Uterus (tissue), 4 donors: ENCODE results near the gene IGSF11. TPM values are rescaled to one million over a fixed set of nuclear protein-coding genes. Genes with fewer than 3 reads are reported as not detected.

ENCODE experiments used
- DNase-seq, 2 donors: peaks; one replicate each; pipeline ENCODE4 v3.0.0-alpha.2; 2019 to 2020
- H3K27ac ChIP-seq, 2 donors: fragments of 200-600 bp; sonication (generic); 1 replicate in 1 of 2; 2 replicates in 1 of 2; pipeline ENCODE4 v1.5.1; 2016 to 2018
- H3K27me3 ChIP-seq, 2 donors: fragments of 200-600 bp; sonication (generic); one replicate each; pipeline ENCODE4 v1.5.1; 2018 to 2019; ENCODE audit warnings: control low read depth in 1 of 2
- H3K36me3 ChIP-seq, 2 donors: fragments of 200-600 bp; sonication (generic); one replicate each; pipeline ENCODE4 v1.5.1; 2019; ENCODE audit warnings: control low read depth in 1 of 2
- H3K4me1 ChIP-seq, 2 donors: fragments of 200-600 bp; sonication (generic); one replicate each; pipeline ENCODE4 v1.5.1; 2018 to 2019; ENCODE audit warnings: control low read depth in 1 of 2
- H3K4me3 ChIP-seq, 2 donors: fragments of 200-600 bp; sonication (generic); 1 replicate in 1 of 2; 2 replicates in 1 of 2; pipeline ENCODE4 v1.5.1; 2018 to 2019; ENCODE audit warnings: mild to moderate bottlenecking in 1 of 2
- H3K9me3 ChIP-seq, 2 donors: fragments of 200-600 bp; sonication (generic); one replicate each; pipeline ENCODE4 v1.5.1; 2019; ENCODE audit warnings: control low read depth in 1 of 2
- POLR2A ChIP-seq, 2 donors: fragments of 450-650 bp; IDR thresholded peaks; one replicate each; pipeline ENCODE4 v1.6.1; 2016; ENCODE audit warnings: antibody characterized with exemption in 2 of 2, mild to moderate bottlenecking in 1 of 2, moderate library complexity in 1 of 2
- intact Hi-C: fragments of 100-400 bp; cut with DNase I; formaldehyde crosslinking; loops from one replicate; pipeline ENCODE4 v1.15.1; 2023; ENCODE audit warnings: low total_unique reads
- total RNA-seq, 4 donors: library from RNA; depleted of rRNA in 3 of 4; stranded (reverse); fragments of >200 nt in 3 of 4; gene quantifications; one replicate each; pipeline versions ENCODE4 v1.1.0 to v1.2.4, GENCODE V29; 2014 to 2023
- TF ChIP-seq, protein P1 (sequence below), 4 experiments: fragments of 200-600 bp in 2 of 4; fragments of 450-650 bp in 2 of 4; sonication (generic) in 2 of 4; IDR thresholded peaks; one replicate each; pipeline ENCODE4 v1.5.1; 2016 to 2019; ENCODE audit warnings: antibody characterized with exemption in 4 of 4, mild to moderate bottlenecking in 2 of 4, moderate library complexity in 1 of 4
- donor health status: DM: yes; HTN: yes; CAD: no.

IGSF11 gene
- total RNA-seq, 4 donors from 2014 or later: 1.2 to 4.4 TPM; not detected in 2

DNA sequence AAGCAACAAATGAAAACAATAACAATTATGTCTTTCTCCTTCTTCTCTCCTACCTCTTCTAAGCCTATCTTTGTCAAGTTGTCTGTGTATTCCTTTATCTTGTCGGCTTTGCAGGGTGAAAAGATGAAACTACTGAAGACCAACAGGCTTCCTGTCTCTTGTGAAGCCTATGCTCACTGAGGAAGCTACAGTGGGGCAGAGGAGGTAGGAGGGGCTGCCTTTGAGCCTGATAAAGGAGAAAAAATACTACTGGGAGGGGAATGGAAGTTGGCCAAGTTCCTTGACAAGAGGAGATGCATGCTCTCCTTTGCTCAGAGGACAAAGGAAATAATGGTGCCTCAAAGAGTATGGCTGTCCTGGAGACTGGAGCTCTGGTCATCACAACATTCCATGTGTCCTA is 92.0 kb downstream of the IGSF11 start:
- H3K27ac ChIP-seq: no peak overlapping the region
- DNase-seq: no peak
- H3K4me1 ChIP-seq: no peaks in the 10 kb centered on the region
- TF ChIP-seq POLR2A (IDR thresholded peaks at IDR 0.05): no peak
- TF ChIP-seq, protein P1, sequence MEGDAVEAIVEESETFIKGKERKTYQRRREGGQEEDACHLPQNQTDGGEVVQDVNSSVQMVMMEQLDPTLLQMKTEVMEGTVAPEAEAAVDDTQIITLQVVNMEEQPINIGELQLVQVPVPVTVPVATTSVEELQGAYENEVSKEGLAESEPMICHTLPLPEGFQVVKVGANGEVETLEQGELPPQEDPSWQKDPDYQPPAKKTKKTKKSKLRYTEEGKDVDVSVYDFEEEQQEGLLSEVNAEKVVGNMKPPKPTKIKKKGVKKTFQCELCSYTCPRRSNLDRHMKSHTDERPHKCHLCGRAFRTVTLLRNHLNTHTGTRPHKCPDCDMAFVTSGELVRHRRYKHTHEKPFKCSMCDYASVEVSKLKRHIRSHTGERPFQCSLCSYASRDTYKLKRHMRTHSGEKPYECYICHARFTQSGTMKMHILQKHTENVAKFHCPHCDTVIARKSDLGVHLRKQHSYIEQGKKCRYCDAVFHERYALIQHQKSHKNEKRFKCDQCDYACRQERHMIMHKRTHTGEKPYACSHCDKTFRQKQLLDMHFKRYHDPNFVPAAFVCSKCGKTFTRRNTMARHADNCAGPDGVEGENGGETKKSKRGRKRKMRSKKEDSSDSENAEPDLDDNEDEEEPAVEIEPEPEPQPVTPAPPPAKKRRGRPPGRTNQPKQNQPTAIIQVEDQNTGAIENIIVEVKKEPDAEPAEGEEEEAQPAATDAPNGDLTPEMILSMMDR (IDR thresholded peaks at IDR 0.05): no peak
- H3K27me3 ChIP-seq: no peaks in the 10 kb centered on the region
- intact Hi-C loops: no loop called here
- H3K9me3 ChIP-seq: no peaks in the 10 kb centered on the region
- no peaks in the 10 kb centered on the region for H3K36me3 ChIP-seq
- H3K4me3 ChIP-seq: no peak overlapping the region

DNA sequence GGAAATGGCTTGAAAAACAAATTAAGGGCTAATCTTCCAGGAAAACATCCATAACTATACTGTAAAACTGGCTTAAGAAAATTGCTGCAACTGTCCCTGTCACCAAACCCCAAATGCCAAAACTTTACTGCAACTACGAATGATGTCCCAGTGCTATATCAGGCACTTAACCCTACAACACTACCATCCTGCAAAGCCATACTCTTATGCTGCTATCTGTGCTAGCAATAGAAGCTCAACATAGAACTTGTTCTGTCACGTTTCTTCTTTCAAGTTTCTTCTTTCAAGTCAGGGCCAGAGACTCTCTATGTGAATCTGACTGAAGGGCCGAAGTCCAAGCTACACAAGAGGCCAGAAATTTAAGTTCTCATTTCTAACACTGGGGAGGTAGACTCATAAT is 92.5 kb downstream of the IGSF11 start:
- no peak for DNase-seq
- TF ChIP-seq, protein P1 (IDR thresholded peaks at IDR 0.05): no peak
- TF ChIP-seq POLR2A (IDR thresholded peaks at IDR 0.05): no peak

DNA sequence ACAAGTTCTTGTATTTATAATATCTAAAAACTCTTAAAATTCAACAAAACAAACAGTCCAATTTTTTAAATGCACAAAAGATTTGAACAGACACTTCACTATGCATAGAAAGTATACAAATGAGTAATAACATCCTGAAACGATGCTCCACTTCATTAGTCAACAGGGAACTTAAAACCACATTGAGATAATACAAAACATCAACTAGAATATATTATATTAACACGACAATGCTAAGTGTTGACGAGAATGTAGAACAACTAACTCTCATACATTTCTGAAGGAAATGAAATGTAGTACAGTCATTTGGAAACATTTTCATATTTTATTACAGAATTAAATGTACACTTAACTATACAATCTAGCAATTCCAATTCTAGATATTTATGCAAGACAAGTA is 93.4 kb downstream of the IGSF11 start:
- intact Hi-C loops: no loop called here
- no peak for DNase-seq
- TF ChIP-seq POLR2A (IDR thresholded peaks at IDR 0.05): no peak
- TF ChIP-seq, protein P1 (IDR thresholded peaks at IDR 0.05): no peak
- H3K36me3 ChIP-seq: no peaks in the 10 kb centered on the region
- no peak overlapping the region for H3K27ac ChIP-seq
- no peaks in the 10 kb centered on the region for H3K27me3 ChIP-seq
- no peaks in the 10 kb centered on the region for H3K9me3 ChIP-seq
- no peak overlapping the region for H3K4me3 ChIP-seq
- no peaks in the 10 kb centered on the region for H3K4me1 ChIP-seq

More for the DNA sequence above, 92.5 kb downstream of the IGSF11 start:
- no peaks in the 10 kb centered on the region for H3K9me3 ChIP-seq
- no peak overlapping the region for H3K27ac ChIP-seq
- no peak overlapping the region for H3K4me3 ChIP-seq
- no peaks in the 10 kb centered on the region for H3K4me1 ChIP-seq
- H3K36me3 ChIP-seq: no peaks in the 10 kb centered on the region
- intact Hi-C loops: no loop called here
- H3K27me3 ChIP-seq: no peaks in the 10 kb centered on the region

DNA sequence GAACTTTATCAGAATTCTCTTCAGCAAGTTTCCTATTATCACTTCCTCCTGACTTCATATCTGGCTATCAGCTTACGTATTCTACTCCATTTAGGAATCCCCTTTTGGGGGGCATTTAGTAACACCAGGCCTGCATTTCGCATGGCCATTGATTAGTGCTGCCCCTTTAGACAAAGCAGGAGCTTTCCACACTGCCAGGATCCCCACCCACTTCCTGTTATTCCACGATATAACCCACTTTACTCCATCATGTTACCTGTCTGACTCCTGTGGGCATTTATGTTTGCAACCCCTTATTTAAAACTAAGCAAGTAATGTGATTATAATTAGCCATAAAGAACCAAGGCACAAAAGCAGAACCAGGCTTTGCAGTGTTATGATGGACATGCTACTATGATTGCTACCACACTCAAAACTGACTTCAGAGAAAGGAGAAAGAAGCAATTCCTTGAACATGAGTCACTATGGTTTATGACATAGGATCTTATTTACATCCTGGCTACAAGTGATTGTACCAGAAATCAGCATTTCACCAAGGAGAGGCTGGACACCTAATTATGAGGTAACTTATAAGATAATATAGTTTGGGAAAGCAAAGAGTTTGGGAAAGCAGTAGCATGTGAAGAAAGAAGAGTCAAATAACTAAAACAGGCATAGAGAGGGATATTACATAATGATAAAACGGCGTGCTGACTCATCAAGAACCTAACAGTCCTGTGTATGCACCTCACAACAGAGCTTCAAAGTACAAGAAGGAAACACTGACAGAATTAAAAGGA is 96.3 kb downstream of the IGSF11 start:
- H3K27ac ChIP-seq: no peak overlapping the region
- H3K4me1 ChIP-seq: no peaks in the 10 kb centered on the region
- no peaks in the 10 kb centered on the region for H3K9me3 ChIP-seq
- H3K27me3 ChIP-seq: no peaks in the 10 kb centered on the region
- intact Hi-C loops: no loop called here
- no peak for DNase-seq
- TF ChIP-seq, protein P1 (IDR thresholded peaks at IDR 0.05): no peak
- TF ChIP-seq POLR2A (IDR thresholded peaks at IDR 0.05): no peak
- no peak overlapping the region for H3K4me3 ChIP-seq
- no peaks in the 10 kb centered on the region for H3K36me3 ChIP-seq

DNA sequence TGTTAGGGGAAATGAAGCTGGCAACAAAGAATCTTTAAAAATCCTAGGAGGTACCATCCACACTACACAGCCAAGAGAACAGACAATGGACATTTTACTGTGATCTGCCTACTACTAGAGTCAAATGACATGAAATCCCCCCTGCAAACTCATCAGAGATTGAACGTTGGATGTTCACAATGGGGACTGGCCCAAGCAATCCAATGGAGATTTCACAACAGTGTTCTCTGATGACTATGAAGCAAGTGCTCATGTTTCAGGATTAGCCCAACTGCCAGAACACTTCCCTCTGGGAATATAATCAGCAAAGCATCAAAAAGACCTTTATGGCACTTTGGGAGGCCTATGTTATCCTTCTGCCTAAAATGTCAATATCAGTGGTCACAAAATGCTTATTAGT is 97.8 kb downstream of the IGSF11 start:
- no peak overlapping the region for H3K27ac ChIP-seq
- no peaks in the 10 kb centered on the region for H3K9me3 ChIP-seq
- intact Hi-C loops: no loop called here
- no peaks in the 10 kb centered on the region for H3K4me1 ChIP-seq
- H3K36me3 ChIP-seq: no peaks in the 10 kb centered on the region
- no peaks in the 10 kb centered on the region for H3K27me3 ChIP-seq
- H3K4me3 ChIP-seq: no peak overlapping the region
- no peak for DNase-seq
- TF ChIP-seq, protein P1 (IDR thresholded peaks at IDR 0.05): no peak
- TF ChIP-seq POLR2A (IDR thresholded peaks at IDR 0.05): no peak
